Kidney epithelial cell (primary cell): ENCODE measurements around the gene LRRC27. TPM values are rescaled to one million over a fixed set of nuclear protein-coding genes. Genes with fewer than 3 reads are reported as not detected.
"Not testable (repeated sequence)": the region's sequence is repeated elsewhere in the genome, so short reads cannot be mapped to it uniquely, and the experiment has no call there.

Experiments
- DNase-seq: peaks from one replicate; pipeline ENCODE4 v3.0.0-alpha.2; 2010; ENCODE audit warnings: low read depth
- H3K27me3 ChIP-seq: 2 replicates; pipeline ENCODE4 v1.6.0; 2011; ENCODE audit warnings: low read length; ENCODE audit not compliant: control insufficient read depth, insufficient read depth
- H3K36me3 ChIP-seq: 2 replicates; pipeline ENCODE4 v1.5.1; 2011; ENCODE audit warnings: low read length; ENCODE audit not compliant: control insufficient read depth, insufficient read depth
- H3K4me3 ChIP-seq: 2 replicates; pipeline ENCODE4 v1.5.1; 2011; ENCODE audit warnings: low read depth, mild to moderate bottlenecking, control low read depth, low read length
- CTCF ChIP-seq: IDR thresholded peaks from 2 replicates; pipeline ENCODE4 v1.5.1; 2011; ENCODE audit warnings: mild to moderate bottlenecking, moderate library complexity, low read length, control low read depth, inconsistent platforms; ENCODE audit not compliant: insufficient read depth, poor library complexity, severe bottlenecking
- total RNA-seq: library from RNA; depleted of rRNA; stranded (reverse); fragments of >200 nt; gene quantifications from 2 replicates; pipeline ENCODE4 v1.2.3, GENCODE V29; 2015

The LRRC27 gene
- total RNA-seq, 1 donor from 2014 or later, result 13.3 TPM

- peaks cover under 1% of the 10 kb centered on the region for H3K27me3 ChIP-seq
- TF ChIP-seq CTCF, result no peak
- no peak overlapping the region for H3K4me3 ChIP-seq
- DNase-seq, result no peak
- no peaks in the 10 kb centered on the region for H3K36me3 ChIP-seq
These were observed 17.7 kb upstream of the LRRC27 start for GRCh38 chr10:132314336-132314735.

DNA sequence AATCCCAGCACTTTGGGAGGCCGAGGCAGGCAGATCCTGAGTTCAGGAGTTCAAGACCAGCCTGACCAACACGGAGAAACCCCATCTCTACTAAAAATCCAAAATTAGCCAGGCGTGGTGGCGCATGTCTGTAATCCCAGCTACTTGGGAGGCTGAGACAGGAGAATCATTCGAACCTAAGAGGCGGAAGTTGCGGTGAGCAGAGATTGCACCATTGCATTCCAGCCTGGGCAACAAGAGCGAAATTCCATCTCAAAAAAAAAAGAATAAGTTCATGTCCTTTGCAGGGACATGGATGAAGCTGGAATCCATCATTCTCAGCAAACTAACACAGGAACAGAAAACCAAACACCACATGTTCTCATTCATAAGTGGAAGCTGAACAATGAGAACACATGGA lies 17.1 kb upstream of the LRRC27 start:
- not testable (repeated sequence) for H3K4me3 ChIP-seq

GRCh38 chr10:132316133-132316532 lies 15.9 kb upstream of the LRRC27 start:
- no peak for TF ChIP-seq CTCF
- Histone ChIP-seq H3K36me3 (no peaks in the 10 kb centered on the region), H3K4me3 (no peak overlapping the region), H3K27me3 (no peaks in the 10 kb centered on the region)
- DNase-seq, result no peak

More for the DNA sequence above, 17.1 kb upstream of the LRRC27 start:
- H3K36me3 ChIP-seq, DNase-seq, H3K27me3 ChIP-seq: not testable (repeated sequence)

GRCh38 chr10:132317477-132317876 lies 14.5 kb upstream of the LRRC27 start:
- not testable (repeated sequence) for H3K36me3 ChIP-seq, H3K27me3 ChIP-seq, DNase-seq, H3K4me3 ChIP-seq

DNA sequence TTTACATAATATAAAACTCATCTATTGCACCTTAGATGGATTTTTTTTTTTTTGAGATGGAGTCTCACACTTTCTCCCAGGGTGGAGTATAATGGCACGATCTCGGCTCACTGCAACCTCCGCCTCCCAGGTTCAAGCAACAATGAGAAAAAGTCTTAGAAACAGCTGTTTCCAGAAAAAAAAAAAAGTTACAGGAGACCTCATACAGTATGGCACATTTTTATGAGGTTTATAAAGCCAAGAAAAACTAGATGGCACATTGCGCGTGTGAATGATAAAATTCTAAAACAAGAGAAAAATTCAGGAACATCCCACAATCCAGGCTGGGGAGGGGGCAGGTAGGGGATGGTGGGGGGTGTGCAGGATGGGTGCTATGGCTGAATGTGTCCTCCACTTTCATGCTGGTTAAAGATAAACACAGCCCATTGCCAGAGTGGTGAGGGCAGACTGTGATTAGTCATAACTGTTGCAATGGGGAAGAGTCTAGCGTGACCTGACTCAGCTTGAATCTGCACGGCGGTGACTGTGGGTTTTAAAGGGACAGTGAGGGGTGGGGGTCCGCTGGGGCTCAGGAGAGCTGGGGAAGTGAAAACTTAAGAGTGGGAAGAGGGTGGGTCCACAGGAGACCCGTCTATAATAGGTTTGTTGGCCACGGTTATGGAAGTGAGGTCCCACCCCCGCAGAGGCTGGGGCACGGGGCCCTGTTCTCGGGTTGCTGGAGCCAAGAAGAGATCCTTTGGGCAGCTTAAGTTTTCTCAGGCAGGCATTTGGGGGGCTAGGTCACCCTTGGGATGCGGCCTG lies 11.9 kb upstream of the LRRC27 start:
- no peak for TF ChIP-seq CTCF
- Histone ChIP-seq H3K36me3 (no peaks in the 10 kb centered on the region), H3K27me3 (no peaks in the 10 kb centered on the region), H3K4me3 (no peak overlapping the region)
- peak; percentile 77 for DNase-seq

DNA sequence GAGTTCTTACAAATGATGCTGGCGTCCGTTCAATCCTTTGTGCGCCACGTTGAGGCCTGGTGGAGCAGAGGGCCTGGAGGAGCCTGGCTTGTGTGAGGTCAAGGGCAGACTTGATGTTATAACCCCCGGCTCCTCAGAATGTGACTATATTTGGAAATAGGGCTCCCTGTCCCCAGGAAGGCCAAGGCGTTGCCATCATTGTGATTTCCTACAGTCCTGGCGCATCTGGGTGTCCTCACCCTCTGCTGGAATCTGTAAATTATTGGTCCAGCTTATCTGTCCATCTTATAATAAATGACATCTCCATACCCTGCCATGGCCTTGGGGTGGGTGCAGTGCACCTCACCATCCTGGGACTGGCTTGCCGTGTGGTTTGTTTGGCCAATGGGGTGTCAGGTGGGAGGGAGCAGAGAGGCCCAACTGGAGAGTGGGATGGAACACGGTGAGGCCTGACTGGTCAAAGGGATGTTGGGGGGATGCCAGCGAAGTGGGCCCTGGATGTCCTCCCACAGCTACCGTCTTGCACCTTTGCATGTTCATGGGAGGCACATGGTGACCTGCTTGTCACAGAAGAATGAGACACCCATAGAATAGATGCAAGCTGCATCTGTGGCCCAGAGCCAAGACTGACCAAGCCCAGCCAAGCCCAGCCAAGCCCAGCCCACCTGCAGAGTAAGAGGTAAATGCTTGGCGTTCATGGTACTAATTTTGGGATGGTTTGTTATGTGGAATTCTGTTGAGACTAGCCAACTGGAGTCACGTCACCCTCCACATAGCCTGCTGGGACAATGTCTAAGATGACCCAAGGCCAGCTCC lies 11.1 kb upstream of the LRRC27 start:
- no peak overlapping the region for H3K4me3 ChIP-seq
- DNase-seq, result no peak
- no peaks in the 10 kb centered on the region for H3K36me3 ChIP-seq
- no peaks in the 10 kb centered on the region for H3K27me3 ChIP-seq
- TF ChIP-seq CTCF, result no peak
